Osteoblast (primary cell): ENCODE results near the gene ABLIM1. TPM values are rescaled to one million over a fixed set of nuclear protein-coding genes. Genes with fewer than 3 reads are reported as not detected.

Experiments used
- DNase-seq: peaks from one replicate; pipeline ENCODE4 v3.0.0; 2011; ENCODE audit warnings: low spot score, mixed read lengths; ENCODE audit not compliant: insufficient read length; ENCODE audit errors: missing footprints
- H2AFZ ChIP-seq: 2 replicates; pipeline ENCODE4 v1.6.0; 2011; ENCODE audit warnings: mild to moderate bottlenecking, low read length
- H3K27ac ChIP-seq: 2 replicates; pipeline ENCODE4 v1.5.1; 2011; ENCODE audit warnings: mild to moderate bottlenecking, low read depth, low read length, moderate library complexity
- H3K27me3 ChIP-seq: 2 replicates; pipeline ENCODE4 v1.6.0; 2012; ENCODE audit warnings: mild to moderate bottlenecking, control low read depth, inconsistent platforms, low read length, moderate library complexity; ENCODE audit not compliant: insufficient read depth
- H3K36me3 ChIP-seq: 2 replicates; pipeline ENCODE4 v1.5.1; 2011; ENCODE audit warnings: mild to moderate bottlenecking, low read length, control low read depth, moderate library complexity; ENCODE audit not compliant: insufficient read depth
- H3K4me1 ChIP-seq: 2 replicates; pipeline ENCODE4 v1.5.1; 2011; ENCODE audit warnings: mild to moderate bottlenecking, low read length, control low read depth, moderate library complexity; ENCODE audit not compliant: insufficient read depth
- H3K4me2 ChIP-seq: 2 replicates; pipeline ENCODE4 v1.6.0; 2011; ENCODE audit warnings: mild to moderate bottlenecking, low read length; ENCODE audit not compliant: insufficient read depth
- H3K4me3 ChIP-seq: fragments of 200-600 bp; sonication (generic); 3 replicates; pipeline ENCODE4 v1.5.1; 2012; ENCODE audit warnings: mild to moderate bottlenecking, low read length, inconsistent platforms; ENCODE audit not compliant: insufficient read depth
- H3K79me2 ChIP-seq: 2 replicates; pipeline ENCODE4 v1.6.0; 2012; ENCODE audit warnings: mild to moderate bottlenecking, low read length, control low read depth, inconsistent platforms; ENCODE audit not compliant: insufficient read depth
- H3K9me3 ChIP-seq: 2 replicates; pipeline ENCODE4 v1.5.1; 2011; ENCODE audit warnings: low read depth, low read length, control low read depth
- H4K20me1 ChIP-seq: 2 replicates; pipeline ENCODE4 v1.6.0; 2012; ENCODE audit warnings: mild to moderate bottlenecking, low read length, control low read depth; ENCODE audit not compliant: insufficient read depth
- CTCF ChIP-seq: IDR thresholded peaks from 2 replicates; pipeline ENCODE4 v1.5.1; 2011; ENCODE audit warnings: mild to moderate bottlenecking, low read depth, low read length, moderate library complexity; ENCODE audit errors: extremely low read depth
- total RNA-seq: library from RNA; depleted of rRNA; stranded (reverse); fragments of >200 nt; gene quantifications from 2 replicates; pipeline ENCODE4 v1.2.3, GENCODE V29; 2012

The ABLIM1 gene
- total RNA-seq, 1 donor, result 11.2 TPM

- TF ChIP-seq CTCF, result no peak
- H3K79me2 ChIP-seq, result no peaks in the 10 kb centered on the region
- H3K4me2 ChIP-seq, result no peak overlapping the region
- no peak for DNase-seq
- H3K9me3 ChIP-seq, result no peaks in the 10 kb centered on the region
- H4K20me1 ChIP-seq, result no peaks in the 10 kb centered on the region
- H3K4me3 ChIP-seq, result no peak overlapping the region
- H3K27ac ChIP-seq, result no peak overlapping the region
- no peaks in the 10 kb centered on the region for H3K4me1 ChIP-seq
- no peaks in the 10 kb centered on the region for H3K36me3 ChIP-seq
- no peak overlapping the region for H2AFZ ChIP-seq
- no peaks in the 10 kb centered on the region for H3K27me3 ChIP-seq
These were observed 185.2 kb downstream of the ABLIM1 start for GRCh38 chr10:114472877-114473253.

- no peak for TF ChIP-seq CTCF
- no peak overlapping the region for H3K4me3 ChIP-seq
- H3K4me1 ChIP-seq, result no peaks in the 10 kb centered on the region
- H4K20me1 ChIP-seq, result no peaks in the 10 kb centered on the region
- no peaks in the 10 kb centered on the region for H3K36me3 ChIP-seq
- H3K27me3 ChIP-seq, result no peaks in the 10 kb centered on the region
- no peaks in the 10 kb centered on the region for H3K79me2 ChIP-seq
- H3K4me2 ChIP-seq, result no peak overlapping the region
- H3K27ac ChIP-seq, result no peak overlapping the region
- DNase-seq, result no peak
- no peaks in the 10 kb centered on the region for H3K9me3 ChIP-seq
- H2AFZ ChIP-seq, result no peak overlapping the region
These were observed 185.9 kb downstream of the ABLIM1 start for GRCh38 chr10:114471906-114472876.

- no peak overlapping the region for H3K4me2 ChIP-seq
- no peaks in the 10 kb centered on the region for H3K9me3 ChIP-seq
- H4K20me1 ChIP-seq, result no peaks in the 10 kb centered on the region
- peak; percentile 83 for DNase-seq
- H2AFZ ChIP-seq, result no peak overlapping the region
- H3K79me2 ChIP-seq, result no peaks in the 10 kb centered on the region
- no peaks in the 10 kb centered on the region for H3K27me3 ChIP-seq
- no peak overlapping the region for H3K27ac ChIP-seq
- H3K4me3 ChIP-seq, result no peak overlapping the region
- peak; percentile 91 for TF ChIP-seq CTCF
- H3K4me1 ChIP-seq, result no peaks in the 10 kb centered on the region
- no peaks in the 10 kb centered on the region for H3K36me3 ChIP-seq
These were observed 186.8 kb downstream of the ABLIM1 start for GRCh38 chr10:114470956-114471905.
